BJ (cell line): Measurements from ENCODE around the gene SLIT1. TPM values are rescaled to one million over a fixed set of nuclear protein-coding genes. Genes with fewer than 3 reads are reported as not detected.

Source experiments
- CTCF ChIA-PET: fragments of 350-600 bp; formaldehyde crosslinking; extraction: SDS; loops from one replicate; lab custom pipeline; 2021; ENCODE audit warnings: antibody characterized with exemption, inconsistent platforms; lab: Yijun Ruan, JAX
- POLR2A ChIA-PET: fragments of 300-600 bp; sonication (Branson Sonifier 250); formaldehyde crosslinking; extraction: SDS; loops from one replicate; lab custom pipeline; 2021; ENCODE audit warnings: antibody characterized with exemption; lab: Charles Lee
- DNase-seq: peaks from one replicate; pipeline ENCODE4 v3.0.0-alpha.2; 2011; ENCODE audit warnings: low read depth
- H3K27me3 ChIP-seq: 2 replicates; pipeline ENCODE4 v1.6.0; 2011; ENCODE audit warnings: low read length; ENCODE audit not compliant: control insufficient read depth, insufficient read depth
- H3K36me3 ChIP-seq: 2 replicates; pipeline ENCODE4 v1.5.1; 2011; ENCODE audit warnings: low read length; ENCODE audit not compliant: control insufficient read depth, insufficient read depth
- H3K4me3 ChIP-seq: 2 replicates; pipeline ENCODE4 v1.5.1; 2011; ENCODE audit warnings: low read depth, mild to moderate bottlenecking, control low read depth, low read length
- polyA plus RNA-seq: library from polyadenylated mRNA; depleted of rRNA; stranded (reverse); fragments of >200 nt; gene quantifications from 2 replicates; pipeline ENCODE4 v1.2.3, GENCODE V29; 2011
- TF ChIP-seq, protein P1 (sequence below): IDR thresholded peaks from 2 replicates; pipeline ENCODE4 v1.5.1; 2011; ENCODE audit warnings: low read depth, mild to moderate bottlenecking, control low read depth, inconsistent platforms, low read length, moderate library complexity; ENCODE audit not compliant: insufficient read depth

SLIT1 gene
- polyA plus RNA-seq, 1 experiment, result 0.02 TPM

- Histone ChIP-seq H3K27me3 (peaks cover 13% of the 10 kb centered on the region), H3K4me3 (no peak overlapping the region), H3K36me3 (no peaks in the 10 kb centered on the region)
- ChIA-PET CTCF (no interaction called here), POLR2A (no interaction called here)
- TF ChIP-seq, protein P1, sequence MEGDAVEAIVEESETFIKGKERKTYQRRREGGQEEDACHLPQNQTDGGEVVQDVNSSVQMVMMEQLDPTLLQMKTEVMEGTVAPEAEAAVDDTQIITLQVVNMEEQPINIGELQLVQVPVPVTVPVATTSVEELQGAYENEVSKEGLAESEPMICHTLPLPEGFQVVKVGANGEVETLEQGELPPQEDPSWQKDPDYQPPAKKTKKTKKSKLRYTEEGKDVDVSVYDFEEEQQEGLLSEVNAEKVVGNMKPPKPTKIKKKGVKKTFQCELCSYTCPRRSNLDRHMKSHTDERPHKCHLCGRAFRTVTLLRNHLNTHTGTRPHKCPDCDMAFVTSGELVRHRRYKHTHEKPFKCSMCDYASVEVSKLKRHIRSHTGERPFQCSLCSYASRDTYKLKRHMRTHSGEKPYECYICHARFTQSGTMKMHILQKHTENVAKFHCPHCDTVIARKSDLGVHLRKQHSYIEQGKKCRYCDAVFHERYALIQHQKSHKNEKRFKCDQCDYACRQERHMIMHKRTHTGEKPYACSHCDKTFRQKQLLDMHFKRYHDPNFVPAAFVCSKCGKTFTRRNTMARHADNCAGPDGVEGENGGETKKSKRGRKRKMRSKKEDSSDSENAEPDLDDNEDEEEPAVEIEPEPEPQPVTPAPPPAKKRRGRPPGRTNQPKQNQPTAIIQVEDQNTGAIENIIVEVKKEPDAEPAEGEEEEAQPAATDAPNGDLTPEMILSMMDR, result no peak
- no peak for DNase-seq
These were observed 49.0 kb downstream of the SLIT1 start for GRCh38 chr10:97136756-97137155.

DNA sequence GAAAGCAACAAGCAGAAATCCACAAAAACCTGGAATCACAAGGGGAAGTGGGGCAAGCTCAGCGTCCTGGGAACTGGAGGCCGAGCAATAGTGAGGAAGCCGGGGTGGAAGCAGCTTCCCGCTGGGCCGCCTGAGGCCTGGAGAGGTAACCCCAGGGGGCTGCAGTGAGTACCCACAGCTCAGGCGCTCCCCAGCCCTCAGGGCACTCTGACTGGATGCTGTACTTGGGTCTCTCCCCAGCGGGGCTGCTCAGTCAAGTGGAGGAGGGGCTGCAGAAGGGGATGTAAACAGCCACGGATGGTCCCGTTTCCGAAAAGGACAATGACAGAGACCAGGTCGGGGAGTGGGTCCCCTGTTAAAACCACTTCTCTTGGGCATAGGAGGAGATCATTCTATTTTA lies 50.3 kb downstream of the SLIT1 start:
- POLR2A ChIA-PET, result no interaction called here
- CTCF ChIA-PET, result no interaction called here
- DNase-seq, result no peak
- Histone ChIP-seq H3K4me3 (no peak overlapping the region), H3K27me3 (peaks cover 12% of the 10 kb centered on the region), H3K36me3 (no peaks in the 10 kb centered on the region)
- TF ChIP-seq, protein P1, result no peak

DNA sequence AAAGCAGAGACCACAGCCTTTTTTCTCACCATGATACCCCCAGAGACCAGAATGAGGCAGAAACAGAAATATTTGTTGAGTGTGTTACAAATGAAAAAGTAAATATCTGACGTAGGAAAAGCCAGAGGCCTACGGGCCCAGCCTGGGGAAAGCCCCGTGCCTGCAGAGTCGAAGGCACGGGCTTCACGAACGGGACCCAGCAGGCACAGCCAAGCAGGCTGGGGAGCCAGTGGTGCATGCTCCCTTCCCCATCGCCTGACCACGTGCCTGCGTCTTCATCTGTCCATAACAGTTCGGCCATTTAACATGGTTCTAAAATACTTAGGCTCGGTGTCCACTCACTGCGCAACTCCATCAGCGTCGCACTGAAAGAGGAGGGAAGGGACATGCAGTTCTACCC lies 50.8 kb downstream of the SLIT1 start:
- no peak for DNase-seq
- peaks cover 11% of the 10 kb centered on the region for H3K27me3 ChIP-seq
- POLR2A ChIA-PET, result no interaction called here
- H3K36me3 ChIP-seq, result no peaks in the 10 kb centered on the region
- no peak overlapping the region for H3K4me3 ChIP-seq
- TF ChIP-seq, protein P1, result no peak
- CTCF ChIA-PET, result no interaction called here

GRCh38 chr10:97134110-97134509 lies 51.6 kb downstream of the SLIT1 start:
- CTCF ChIA-PET, result interaction anchor here (1.4 kb wide), 1 partner anchor 19 kb away, joined by 4 read pairs; no protein-coding TSS in a partner anchor
- Histone ChIP-seq H3K36me3 (no peaks in the 10 kb centered on the region), H3K27me3 (peaks cover 11% of the 10 kb centered on the region; the same call in 1 of the 2 replicates), H3K4me3 (no peak overlapping the region)
- POLR2A ChIA-PET, result no interaction called here
- no peak for DNase-seq
- TF ChIP-seq, protein P1, result no peak

GRCh38 chr10:97132273-97132672 lies 53.5 kb downstream of the SLIT1 start:
- CTCF ChIA-PET, result no interaction called here
- Histone ChIP-seq H3K36me3 (no peaks in the 10 kb centered on the region), H3K4me3 (no peak overlapping the region), H3K27me3 (peaks cover 14% of the 10 kb centered on the region; the same call in 1 of the 2 replicates)
- POLR2A ChIA-PET, result no interaction called here
- TF ChIP-seq, protein P1, result no peak
- no peak for DNase-seq
